IPS-20b (cell line): ENCODE measurements around the gene LIN28B.

Source experiments
- H3K27ac ChIP-seq: one replicate; pipeline ENCODE4 v1.5.1; 2013; ENCODE audit warnings: low read length
- H3K27me3 ChIP-seq: 2 replicates; pipeline ENCODE4 v1.6.1; 2013; ENCODE audit warnings: mild to moderate bottlenecking, low read length, inconsistent platforms; ENCODE audit not compliant: insufficient read depth
- H3K36me3 ChIP-seq: 2 replicates; pipeline ENCODE4 v1.6.1; 2013; ENCODE audit warnings: low read depth, mild to moderate bottlenecking, inconsistent platforms, low read length, moderate library complexity; ENCODE audit not compliant: insufficient read depth
- H3K4me1 ChIP-seq: 2 replicates; pipeline ENCODE4 v1.6.1; 2013; ENCODE audit warnings: mild to moderate bottlenecking, control low read depth, inconsistent platforms, low read length, moderate library complexity; ENCODE audit not compliant: insufficient read depth
- H3K4me3 ChIP-seq: 2 replicates; pipeline ENCODE4 v1.5.1; 2013; ENCODE audit warnings: mild to moderate bottlenecking, low read length, inconsistent platforms
- H3K9ac ChIP-seq: 2 replicates; pipeline ENCODE4 v1.6.1; 2013; ENCODE audit warnings: low read depth, mild to moderate bottlenecking, inconsistent platforms, low read length, moderate library complexity
- H3K9me3 ChIP-seq: 2 replicates; pipeline ENCODE4 v1.6.1; 2013; ENCODE audit warnings: mild to moderate bottlenecking, low read depth, low read length, inconsistent platforms; ENCODE audit not compliant: insufficient read depth

LIN28B gene

DNA sequence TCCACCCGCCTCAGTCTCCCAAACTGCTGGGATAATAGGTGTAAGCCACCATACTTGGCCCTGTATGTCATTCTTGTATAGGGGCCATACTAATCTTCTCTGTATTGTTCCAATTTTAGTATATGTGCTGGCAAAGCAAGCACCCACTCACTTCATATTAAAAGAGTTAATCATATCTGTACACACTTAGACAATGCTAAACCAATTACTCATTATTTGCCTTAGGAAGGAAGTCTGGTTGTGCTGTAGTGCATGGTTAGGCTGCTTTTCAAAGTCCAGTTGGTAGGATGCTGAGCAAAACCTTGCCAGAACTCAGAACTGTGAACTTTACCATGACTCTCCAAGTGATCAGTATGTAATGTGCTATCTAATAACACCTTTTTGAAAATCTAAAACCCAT is 88.6 kb downstream of the LIN28B start:
- no peaks in the 10 kb centered on the region for H3K27me3 ChIP-seq
- H3K9me3 ChIP-seq, result no peaks in the 10 kb centered on the region
- no peak overlapping the region for H3K27ac ChIP-seq
- H3K9ac ChIP-seq, result no peak overlapping the region
- H3K36me3 ChIP-seq, result peaks cover 4% of the 10 kb centered on the region; the same call in 1 of the 2 replicates
- no peak overlapping the region for H3K4me3 ChIP-seq
- no peaks in the 10 kb centered on the region for H3K4me1 ChIP-seq

DNA sequence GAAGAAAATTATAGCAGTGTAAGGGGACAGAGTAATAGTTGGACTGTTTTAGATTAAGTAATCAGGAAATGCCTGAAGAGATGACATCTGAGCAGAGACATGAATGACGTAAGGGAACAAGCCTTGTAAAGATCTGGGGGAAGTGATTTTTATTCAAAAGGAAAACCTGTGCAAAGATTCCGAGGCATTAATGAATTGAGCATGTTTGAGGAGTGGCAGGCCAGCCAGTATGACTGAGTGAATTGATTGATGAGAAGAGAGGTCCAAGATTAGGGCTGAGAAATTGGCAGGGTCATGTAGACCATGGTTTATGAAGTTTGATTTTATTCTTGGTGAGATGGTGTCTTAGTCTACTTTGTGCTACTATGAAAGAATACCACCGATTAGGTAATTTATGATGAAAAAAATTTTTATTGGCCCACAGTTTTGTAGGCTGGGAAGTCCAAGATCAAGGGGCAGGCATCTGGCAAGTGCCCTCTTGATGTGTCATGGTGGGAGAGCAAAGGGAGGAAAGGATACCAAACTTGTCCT is 95.1 kb downstream of the LIN28B start:
- Histone ChIP-seq H3K9ac (no peak overlapping the region), H3K27ac (no peak overlapping the region), H3K36me3 (no peaks in the 10 kb centered on the region), H3K4me1 (peaks cover 13% of the 10 kb centered on the region), H3K9me3 (no peaks in the 10 kb centered on the region), H3K4me3 (no peak overlapping the region), H3K27me3 (no peaks in the 10 kb centered on the region)

DNA sequence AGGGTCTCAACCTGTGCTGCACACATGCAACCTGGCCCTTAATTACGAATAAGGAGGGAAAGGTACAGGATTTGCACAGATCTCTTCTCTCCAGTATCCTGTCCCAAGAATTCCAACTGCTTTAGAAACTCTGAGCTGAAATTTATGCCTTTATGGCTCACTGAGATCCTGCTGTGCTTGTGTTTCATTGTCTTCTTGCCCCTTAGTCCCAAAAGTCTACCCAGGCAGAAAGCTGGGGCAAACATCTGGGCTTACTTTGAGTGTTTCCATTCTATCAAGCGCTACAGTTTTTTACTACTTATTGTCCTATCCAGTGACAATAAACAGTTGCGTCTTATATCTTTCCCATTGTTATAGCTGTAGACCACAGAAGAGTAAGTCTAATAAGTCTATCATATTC is 99.7 kb downstream of the LIN28B start:
- no peak overlapping the region for H3K9ac ChIP-seq
- H3K36me3 ChIP-seq, result peaks cover 5% of the 10 kb centered on the region; the same call in 1 of the 2 replicates
- no peak overlapping the region for H3K27ac ChIP-seq
- no peak overlapping the region for H3K4me3 ChIP-seq
- no peaks in the 10 kb centered on the region for H3K9me3 ChIP-seq
- peaks cover 11% of the 10 kb centered on the region for H3K4me1 ChIP-seq
- H3K27me3 ChIP-seq, result no peaks in the 10 kb centered on the region

DNA sequence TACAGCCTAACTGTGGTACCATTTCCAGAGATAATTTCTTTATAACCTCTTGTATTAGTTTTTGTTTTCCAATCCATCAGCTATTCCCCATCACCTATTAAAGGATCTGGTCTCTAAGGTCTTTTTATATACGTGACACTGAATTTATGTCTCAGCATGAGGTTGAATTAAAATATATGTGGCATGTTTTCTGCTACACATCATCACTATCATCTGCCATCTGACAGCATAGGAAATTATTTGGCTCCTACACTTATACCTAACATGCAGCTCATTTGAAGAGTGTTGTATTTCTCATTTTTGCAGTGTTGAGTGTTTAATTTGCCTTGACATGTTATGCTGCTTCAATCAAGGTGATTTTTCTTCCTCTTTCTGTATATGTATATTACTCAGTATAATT is 100.3 kb downstream of the LIN28B start:
- no peak overlapping the region for H3K9ac ChIP-seq
- peaks cover 8% of the 10 kb centered on the region; the same call in 1 of the 2 replicates for H3K4me1 ChIP-seq
- H3K9me3 ChIP-seq, result no peaks in the 10 kb centered on the region
- no peak overlapping the region for H3K4me3 ChIP-seq
- H3K36me3 ChIP-seq, result peaks cover 5% of the 10 kb centered on the region; the same call in 1 of the 2 replicates
- H3K27me3 ChIP-seq, result no peaks in the 10 kb centered on the region
- no peak overlapping the region for H3K27ac ChIP-seq

DNA sequence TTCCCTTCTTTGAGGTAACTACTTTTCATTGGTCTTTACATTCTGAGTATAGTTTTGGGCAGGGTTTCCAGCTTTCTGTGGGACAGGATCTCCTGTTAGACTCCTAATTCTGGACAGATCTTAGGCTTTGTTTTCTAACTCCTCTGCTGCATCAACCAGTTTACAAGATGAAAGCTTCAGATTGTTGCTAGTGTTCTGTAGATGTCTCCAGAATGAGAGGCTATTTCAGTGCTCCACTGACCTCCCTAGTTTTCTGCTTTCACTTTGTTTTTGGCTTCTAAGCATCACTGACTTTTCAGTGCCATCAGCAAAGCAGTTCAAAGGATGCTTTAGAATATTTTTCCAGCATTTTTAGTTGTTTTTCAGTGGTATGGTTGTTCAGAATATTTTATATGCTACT is 101.4 kb downstream of the LIN28B start:
- no peaks in the 10 kb centered on the region for H3K9me3 ChIP-seq
- H3K27ac ChIP-seq, result no peak overlapping the region
- peaks cover 5% of the 10 kb centered on the region; the same call in 1 of the 2 replicates for H3K36me3 ChIP-seq
- no peak overlapping the region for H3K9ac ChIP-seq
- H3K4me3 ChIP-seq, result no peak overlapping the region
- no peaks in the 10 kb centered on the region for H3K27me3 ChIP-seq
- H3K4me1 ChIP-seq, result peaks cover 8% of the 10 kb centered on the region; the same call in 1 of the 2 replicates

DNA sequence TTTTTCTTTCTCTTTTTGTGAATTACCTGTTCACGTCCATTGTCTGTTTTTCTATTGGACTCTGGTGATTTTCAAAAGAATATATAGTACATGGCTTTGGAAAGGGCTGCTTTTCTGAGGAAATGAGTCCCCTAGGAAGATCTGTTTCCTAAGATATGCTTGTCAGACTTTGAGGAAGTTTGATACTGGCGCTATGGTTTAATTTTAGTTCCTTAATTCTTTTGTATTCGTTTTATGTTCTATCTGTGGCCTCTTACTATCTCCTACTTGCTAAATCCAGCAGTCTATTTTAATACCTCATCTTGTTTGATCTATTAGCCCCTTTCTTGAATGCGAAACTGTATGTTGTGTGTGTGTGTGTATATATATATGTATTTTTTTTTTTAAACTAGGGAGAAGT is 101.9 kb downstream of the LIN28B start:
- Histone ChIP-seq H3K27me3 (no peaks in the 10 kb centered on the region), H3K9ac (no peak overlapping the region), H3K4me3 (no peak overlapping the region), H3K4me1 (peaks cover 8% of the 10 kb centered on the region; the same call in 1 of the 2 replicates), H3K27ac (no peak overlapping the region), H3K9me3 (no peaks in the 10 kb centered on the region), H3K36me3 (peaks cover 5% of the 10 kb centered on the region; the same call in 1 of the 2 replicates)

DNA sequence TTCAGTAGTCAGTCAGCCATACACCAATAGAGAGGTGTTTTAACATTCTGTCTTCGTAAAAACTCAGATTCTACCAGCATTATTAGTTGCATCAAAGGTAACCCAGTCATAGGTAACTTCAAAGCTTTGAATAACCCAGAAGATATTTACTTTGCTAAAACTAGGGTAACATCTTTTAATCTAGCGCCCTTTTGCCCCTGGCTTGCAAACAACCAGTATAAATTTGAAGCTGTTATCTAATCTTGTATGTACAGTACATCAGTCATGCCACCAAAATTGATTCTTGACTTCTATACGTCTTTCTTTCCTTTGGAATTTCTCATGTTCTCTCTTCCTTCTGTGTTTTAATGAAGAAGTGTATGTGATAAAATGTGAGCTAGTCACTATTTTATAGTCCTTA is 109.3 kb downstream of the LIN28B start:
- Histone ChIP-seq H3K9ac (no peak overlapping the region), H3K27me3 (no peaks in the 10 kb centered on the region), H3K4me3 (no peak overlapping the region), H3K27ac (no peak overlapping the region), H3K4me1 (no peaks in the 10 kb centered on the region), H3K9me3 (no peaks in the 10 kb centered on the region), H3K36me3 (peaks cover 5% of the 10 kb centered on the region; the same call in 1 of the 2 replicates)

DNA sequence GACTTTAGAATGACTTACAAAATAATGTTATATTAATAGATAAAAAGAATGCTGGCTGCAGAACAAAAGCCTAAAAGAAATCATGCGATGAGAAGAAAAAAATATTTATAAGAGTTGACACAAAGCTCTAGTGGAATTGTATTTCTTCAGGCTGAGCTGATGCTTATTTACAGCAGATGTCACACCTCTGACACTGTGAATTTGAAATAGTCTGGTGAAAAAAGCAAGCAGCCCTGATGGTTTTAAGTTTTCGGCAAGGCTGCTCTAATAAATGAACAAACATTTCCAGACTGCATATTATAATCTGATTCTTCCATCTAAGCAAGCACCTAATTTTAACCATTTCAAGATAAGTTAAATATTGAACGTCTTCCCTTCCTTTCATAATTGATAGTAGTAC is 109.9 kb downstream of the LIN28B start:
- Histone ChIP-seq H3K4me3 (no peak overlapping the region), H3K27me3 (no peaks in the 10 kb centered on the region), H3K36me3 (peaks cover 5% of the 10 kb centered on the region; the same call in 1 of the 2 replicates), H3K9me3 (no peaks in the 10 kb centered on the region), H3K4me1 (no peaks in the 10 kb centered on the region), H3K9ac (no peak overlapping the region), H3K27ac (no peak overlapping the region)

DNA sequence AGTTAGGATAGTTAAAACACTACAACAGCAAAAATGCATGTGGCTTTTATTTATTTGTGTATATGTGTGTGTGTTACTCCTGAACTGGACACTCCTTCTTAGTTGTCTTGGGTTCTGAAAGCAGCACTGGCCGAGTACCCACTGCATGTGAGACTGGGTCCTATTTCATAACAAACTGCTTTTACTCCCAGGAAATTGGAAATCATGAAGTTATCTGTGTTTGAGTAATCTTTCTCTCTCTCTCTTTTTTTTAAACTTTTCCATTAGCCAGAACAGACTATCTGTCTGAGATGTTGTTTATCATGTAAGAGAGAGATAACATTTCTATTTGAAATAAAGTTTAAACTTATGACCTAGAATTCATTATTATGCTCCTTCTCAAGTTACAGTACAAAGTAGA is 110.4 kb downstream of the LIN28B start:
- Histone ChIP-seq H3K27ac (no peak overlapping the region), H3K9ac (no peak overlapping the region), H3K9me3 (no peaks in the 10 kb centered on the region), H3K27me3 (no peaks in the 10 kb centered on the region), H3K4me3 (no peak overlapping the region), H3K36me3 (peaks cover 5% of the 10 kb centered on the region; the same call in 1 of the 2 replicates), H3K4me1 (no peaks in the 10 kb centered on the region)

DNA sequence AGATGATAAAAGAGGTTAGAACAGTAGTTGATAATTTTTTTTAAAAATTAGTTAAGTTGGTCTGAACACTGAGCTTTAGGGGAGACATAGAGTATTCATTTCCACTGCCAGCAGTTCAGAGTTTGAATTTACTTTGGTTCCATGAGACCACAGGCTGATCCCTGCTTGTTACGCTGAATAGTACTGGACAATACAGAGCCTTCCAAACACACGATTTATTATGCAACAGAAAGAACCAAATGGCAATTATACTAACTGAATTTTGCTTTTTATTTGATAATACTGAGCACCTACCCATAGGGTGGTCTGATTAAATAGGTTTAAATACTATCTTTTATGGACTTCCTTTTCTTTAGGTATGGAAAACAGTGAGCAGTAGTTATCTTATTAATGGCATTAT is 111.5 kb downstream of the LIN28B start:
- no peaks in the 10 kb centered on the region for H3K4me1 ChIP-seq
- no peak overlapping the region for H3K27ac ChIP-seq

DNA sequence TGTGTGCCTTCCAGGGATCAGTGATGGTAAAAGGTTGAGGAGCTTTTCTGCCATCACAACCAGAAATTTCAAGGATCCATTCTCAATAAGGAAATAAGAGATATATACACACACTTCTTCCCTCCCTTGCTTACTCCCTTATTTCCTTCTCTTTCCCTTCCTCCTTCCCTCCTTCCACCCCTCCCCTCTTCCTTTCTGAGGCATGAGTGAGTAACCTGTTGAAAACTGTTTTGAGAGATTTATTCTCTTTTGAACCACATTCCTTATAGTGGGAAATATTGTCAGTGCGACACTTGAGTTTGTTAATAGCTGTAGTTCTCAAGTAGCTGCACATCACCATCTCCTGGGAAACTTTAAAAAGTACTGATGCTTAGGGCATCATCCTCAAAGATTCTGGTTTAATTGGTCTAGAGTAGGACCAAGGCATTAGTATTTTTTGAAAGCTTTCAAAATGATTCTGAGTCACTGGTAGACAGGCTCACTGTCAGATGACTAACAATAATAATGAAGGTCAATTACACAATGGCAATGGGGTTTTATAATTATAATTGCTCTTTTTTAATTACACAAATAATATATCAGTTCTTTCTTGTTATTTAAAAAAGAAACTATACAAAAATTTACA is 113.0 kb downstream of the LIN28B start:
- H3K4me3 ChIP-seq, result no peak overlapping the region
- no peaks in the 10 kb centered on the region for H3K4me1 ChIP-seq
- H3K27ac ChIP-seq, result no peak overlapping the region
- H3K27me3 ChIP-seq, result no peaks in the 10 kb centered on the region
- no peak overlapping the region for H3K9ac ChIP-seq
- H3K36me3 ChIP-seq, result peaks cover 4% of the 10 kb centered on the region; the same call in 1 of the 2 replicates
- H3K9me3 ChIP-seq, result no peaks in the 10 kb centered on the region

More for the DNA sequence above, 111.5 kb downstream of the LIN28B start:
- Histone ChIP-seq H3K4me3 (no peak overlapping the region), H3K36me3 (peaks cover 5% of the 10 kb centered on the region; the same call in 1 of the 2 replicates), H3K9ac (no peak overlapping the region), H3K27me3 (no peaks in the 10 kb centered on the region), H3K9me3 (no peaks in the 10 kb centered on the region)

DNA sequence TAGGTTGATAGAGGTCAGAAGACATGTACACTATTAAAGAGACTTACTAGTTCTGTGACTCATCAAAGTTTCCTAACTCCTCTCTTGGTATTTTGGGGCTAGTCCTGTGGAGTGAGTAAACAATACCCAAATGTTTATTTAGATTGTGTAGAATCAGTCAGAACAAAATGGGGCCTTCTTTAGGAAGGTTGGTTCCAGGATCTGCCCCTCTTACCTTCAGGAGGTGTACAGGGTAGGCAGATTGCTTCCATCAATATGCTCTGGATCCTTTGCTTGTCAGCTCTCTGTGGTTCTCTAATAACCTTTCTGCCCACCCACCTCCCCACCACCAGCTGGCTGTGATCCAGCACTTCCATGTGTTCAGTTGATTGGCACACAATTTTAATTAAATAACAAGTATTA is 115.9 kb downstream of the LIN28B start:
- Histone ChIP-seq H3K27me3 (no peaks in the 10 kb centered on the region), H3K4me1 (no peaks in the 10 kb centered on the region), H3K9ac (no peak overlapping the region), H3K4me3 (no peak overlapping the region), H3K36me3 (no peaks in the 10 kb centered on the region), H3K27ac (no peak overlapping the region), H3K9me3 (no peaks in the 10 kb centered on the region)
